HG03520 (cell line): Measurements from ENCODE around the gene HSD17B7.

Experiments
- ATAC-seq: cut with Tn5 transposase; IDR thresholded peaks from one replicate; pipeline ENCODE4 v1.9.1; 2021; ENCODE audit warnings: mild to moderate bottlenecking, moderate library complexity; ENCODE audit not compliant: unreplicated experiment

Gene HSD17B7

DNA sequence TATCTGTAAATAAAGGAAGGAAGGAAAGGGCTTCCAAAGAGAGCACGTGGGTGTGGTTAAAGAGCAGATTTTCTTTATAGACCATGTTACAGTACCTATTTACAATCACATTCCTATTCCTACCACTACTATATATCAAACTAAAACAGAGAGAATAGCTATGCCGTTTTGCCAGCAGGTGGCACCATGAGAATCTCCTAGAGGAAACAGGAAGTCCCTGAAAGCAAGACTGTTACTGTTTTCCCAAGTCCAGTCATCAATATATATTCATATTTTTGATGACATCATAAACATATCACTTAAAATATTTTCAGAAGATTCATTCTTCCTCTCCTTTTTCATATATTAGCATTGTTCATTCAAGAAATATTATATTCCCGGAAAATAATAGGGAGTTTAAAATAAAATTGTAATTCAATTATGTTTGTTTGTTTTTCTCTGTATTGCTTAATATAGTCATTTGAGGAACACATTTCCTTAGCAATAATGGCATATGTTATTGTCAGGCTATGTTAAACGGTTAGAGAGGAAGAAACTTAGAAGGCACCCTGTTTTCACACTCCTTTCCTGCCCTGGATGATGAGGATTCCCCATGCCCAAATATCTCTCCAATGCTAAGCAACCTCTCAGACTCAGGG, 63.9 kb downstream of the HSD17B7 start:
- ATAC-seq, result peak; percentile 83

DNA sequence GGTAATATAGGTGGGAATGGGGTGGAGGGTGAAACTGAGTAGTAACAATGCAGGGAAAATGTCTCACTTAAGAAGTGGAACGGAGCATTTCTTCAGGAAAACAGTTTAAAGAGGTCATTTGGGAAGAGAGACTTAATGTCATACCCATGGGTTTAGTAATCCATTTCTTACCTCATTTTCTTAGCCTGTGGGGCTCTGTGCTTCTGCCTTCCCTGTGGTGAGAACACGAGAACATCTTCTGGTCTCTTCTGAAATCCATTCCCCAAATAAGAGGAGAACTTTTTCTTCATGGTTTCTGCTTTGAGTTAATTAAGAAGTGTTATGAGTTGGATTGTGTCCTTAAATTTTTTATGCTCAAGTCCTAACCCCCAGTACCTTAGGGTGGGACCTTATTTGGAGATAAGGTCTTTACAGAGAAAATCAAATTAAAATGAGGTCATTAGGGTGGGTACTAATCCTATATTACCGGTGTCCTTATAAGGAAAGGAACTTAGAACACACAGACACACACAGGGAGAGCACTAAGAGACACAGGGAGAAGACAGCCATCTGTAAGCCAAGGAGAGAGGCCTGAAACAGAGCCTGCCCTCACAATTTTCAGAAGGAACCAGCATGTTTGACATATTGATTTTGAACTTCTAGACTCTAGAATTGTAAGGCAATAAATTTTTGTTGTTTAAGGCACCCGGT, 65.1 kb downstream of the HSD17B7 start:
- ATAC-seq, result no peak

- ATAC-seq, result no peak
Observed at GRCh38 chr1:162856260-162856659, 65.8 kb downstream of the HSD17B7 start.

- ATAC-seq, result no peak
Observed at GRCh38 chr1:162857850-162858249, 67.3 kb downstream of the HSD17B7 start.

GRCh38 chr1:162859191-162859590, 68.7 kb downstream of the HSD17B7 start:
- no peak for ATAC-seq

- ATAC-seq, result no peak
Observed at GRCh38 chr1:162861101-162861500, 70.6 kb downstream of the HSD17B7 start, which contains the start of gene CCDC190. Gene CCDC190, minus strand, starts transcription at chr1:162861175. Its CDS starts 1,529 bp downstream, at chr1:162859646.

- ATAC-seq, result no peak
Observed at GRCh38 chr1:162861625-162862024, 71.1 kb downstream of the HSD17B7 start.
